SK-N-DZ (cell line): Measurements from ENCODE around the gene SOX15.

Experiments used
- DNase-seq: peaks from one replicate; pipeline ENCODE4 v3.0.0-alpha.2; 2015; ENCODE audit warnings: low spot score

SOX15 gene

GRCh38 chr17:7579001-7579833 lies 10.7 kb downstream of the SOX15 start, which contains the start of gene CD68:
Gene CD68 (plus strand): TSS chr17:7579638. CDS start chr17:7579678, 40 bp downstream.
- DNase-seq: peak; percentile 68

GRCh38 chr17:7577327-7578199 lies 12.3 kb downstream of the SOX15 start:
- DNase-seq: no peak

- no peak for DNase-seq
These were observed 13.4 kb downstream of the SOX15 start for GRCh38 chr17:7576432-7576937.

- no peak for DNase-seq
These were observed 13.9 kb downstream of the SOX15 start for GRCh38 chr17:7575959-7576358.

- no peak for DNase-seq
These were observed 14.4 kb downstream of the SOX15 start for GRCh38 chr17:7575481-7575883.

GRCh38 chr17:7574176-7574953 lies 15.5 kb downstream of the SOX15 start:
- DNase-seq: no peak

- DNase-seq: peak; percentile 81
These were observed 16.4 kb downstream of the SOX15 start for GRCh38 chr17:7573324-7574080.

GRCh38 chr17:7572588-7573323 lies 17.1 kb downstream of the SOX15 start:
- peak; percentile 100 for DNase-seq

GRCh38 chr17:7572338-7572587 lies 17.6 kb downstream of the SOX15 start:
- DNase-seq: no peak

- DNase-seq: no peak
These were observed 19.5 kb downstream of the SOX15 start for GRCh38 chr17:7570351-7570750.

GRCh38 chr17:7569571-7569970 lies 20.3 kb downstream of the SOX15 start:
- DNase-seq: no peak

- DNase-seq: no peak
These were observed 26.6 kb downstream of the SOX15 start for GRCh38 chr17:7563115-7563869.

- DNase-seq: no peak
These were observed 27.7 kb downstream of the SOX15 start for GRCh38 chr17:7562208-7562605.

GRCh38 chr17:7561589-7562207 lies 28.2 kb downstream of the SOX15 start, which contains the start of gene SENP3:
Gene SENP3 (plus strand): TSS chr17:7561919. CDS start chr17:7563077, 1,158 bp downstream.
- DNase-seq: peak; percentile 88

GRCh38 chr17:7561028-7561575 lies 28.8 kb downstream of the SOX15 start:
- DNase-seq: peak; percentile 86

GRCh38 chr17:7560172-7561027 lies 29.5 kb downstream of the SOX15 start:
- peak; percentile 85 for DNase-seq

- DNase-seq: no peak
These were observed 30.3 kb downstream of the SOX15 start for GRCh38 chr17:7559320-7560171.
